ENCODE results near the gene CIB2. TPM values are rescaled to one million over a fixed set of nuclear protein-coding genes. Genes with fewer than 3 reads are reported as not detected.

The CIB2 gene
- polyA plus RNA-seq, 1 donor from 2014 or later: 32.4 TPM

GRCh38 chr15:78064544-78064943 lies 66.7 kb downstream of the CIB2 start:
- Histone ChIP-seq H2AFZ (ENCODE audit: low read depth, low read length) (no peak overlapping the region), H3K9ac (ENCODE audit: low read length) (no peak overlapping the region), H3K79me2 (replicated peaks; ENCODE audit: insufficient read depth, low read length) (peaks cover 8% of the 10 kb centered on the region), H3K27ac (ENCODE audit: low read length) (no peak overlapping the region), H3K4me3 (ENCODE audit: low read length) (no peak overlapping the region), H3K9me3 (ENCODE audit: low read length) (no peaks in the 10 kb centered on the region), H3F3A (ENCODE audit: insufficient read depth, low read length, poor library complexity, severe bottlenecking) (no peaks in the 10 kb centered on the region), H3K36me3 (ENCODE audit: insufficient read depth, low read length) (no peaks in the 10 kb centered on the region), H3K4me2 (ENCODE audit: low read length) (no peak overlapping the region), H3K9me2 (ENCODE audit: insufficient read depth, low read length) (no peaks in the 10 kb centered on the region), H3K27me3 (ENCODE audit: insufficient read depth, low read depth, low read length) (no peaks in the 10 kb centered on the region), H4K20me1 (ENCODE audit: insufficient read depth) (no peaks in the 10 kb centered on the region)
- TF ChIP-seq SMC3 (conservative IDR thresholded peaks at IDR 0.05; ENCODE audit: poor library complexity) (no peak), EZH2 (IDR thresholded peaks at IDR 0.05; ENCODE audit: borderline replicate concordance, insufficient read depth, low read length, poor library complexity, severe bottlenecking) (no peak), TAF1 (IDR thresholded peaks at IDR 0.05; ENCODE audit: low read depth) (no peak), POLR2AphosphoS5 (IDR thresholded peaks at IDR 0.05) (no peak), RAD21 (conservative IDR thresholded peaks at IDR 0.05) (no peak), MXI1 (conservative IDR thresholded peaks at IDR 0.05; ENCODE audit: poor library complexity, severe bottlenecking) (no peak), EP300 (conservative IDR thresholded peaks at IDR 0.05; ENCODE audit: poor library complexity, severe bottlenecking) (no peak), CTCF (IDR thresholded peaks at IDR 0.05; ENCODE audit: poor library complexity, severe bottlenecking) (no peak)

GRCh38 chr15:78063970-78064385 lies 67.3 kb downstream of the CIB2 start:
- Histone ChIP-seq H3K4me2 (ENCODE audit: low read length) (no peak overlapping the region), H4K20me1 (ENCODE audit: insufficient read depth) (no peaks in the 10 kb centered on the region), H3K27me3 (ENCODE audit: insufficient read depth, low read depth, low read length) (no peaks in the 10 kb centered on the region), H3K9me2 (ENCODE audit: insufficient read depth, low read length) (no peaks in the 10 kb centered on the region), H3K4me3 (ENCODE audit: low read length) (no peak overlapping the region), H3K9me3 (ENCODE audit: low read length) (no peaks in the 10 kb centered on the region), H3K79me2 (replicated peaks; ENCODE audit: insufficient read depth, low read length) (peaks cover 8% of the 10 kb centered on the region), H2AFZ (ENCODE audit: low read depth, low read length) (no peak overlapping the region), H3K36me3 (ENCODE audit: insufficient read depth, low read length) (no peaks in the 10 kb centered on the region), H3K27ac (ENCODE audit: low read length) (no peak overlapping the region), H3F3A (ENCODE audit: insufficient read depth, low read length, poor library complexity, severe bottlenecking) (no peaks in the 10 kb centered on the region), H3K9ac (ENCODE audit: low read length) (no peak overlapping the region)
- TF ChIP-seq EP300 (conservative IDR thresholded peaks at IDR 0.05; ENCODE audit: poor library complexity, severe bottlenecking) (no peak), SMC3 (conservative IDR thresholded peaks at IDR 0.05; ENCODE audit: poor library complexity) (no peak), TAF1 (IDR thresholded peaks at IDR 0.05; ENCODE audit: low read depth) (no peak), EZH2 (IDR thresholded peaks at IDR 0.05; ENCODE audit: borderline replicate concordance, insufficient read depth, low read length, poor library complexity, severe bottlenecking) (no peak), POLR2AphosphoS5 (IDR thresholded peaks at IDR 0.05) (no peak), REST (IDR thresholded peaks at IDR 0.05; ENCODE audit: borderline replicate concordance) (no peak), CTCF (IDR thresholded peaks at IDR 0.05; ENCODE audit: poor library complexity, severe bottlenecking) (no peak), RAD21 (conservative IDR thresholded peaks at IDR 0.05) (no peak), MXI1 (conservative IDR thresholded peaks at IDR 0.05; ENCODE audit: poor library complexity, severe bottlenecking) (no peak)

Data from neural cell (in vitro differentiated cells).